WTC11 (cell line): ENCODE results near the gene MAGI2. TPM values are rescaled to one million over a fixed set of nuclear protein-coding genes. Genes with fewer than 3 reads are reported as not detected.

Experiments used
- ATAC-seq: fragments of 200-7000 bp; cut with Tn5 transposase; 2 replicates; pipeline ENCODE4 v1.10.0; 2021; ENCODE audit warnings: mild to moderate bottlenecking, moderate library complexity
- CTCF ChIA-PET: fragments of 300-600 bp; sonication (Branson Sonifier 250); formaldehyde crosslinking; loops from one replicate; lab custom pipeline; 2021; ENCODE audit warnings: antibody characterized with exemption; lab: Charles Lee
- POLR2A ChIA-PET: fragments of 350-600 bp; sonication (Branson Sonifier 250); formaldehyde crosslinking; loops from one replicate; lab custom pipeline; 2021; ENCODE audit warnings: antibody characterized with exemption; lab: Charles Lee
- DNase-seq: peaks from one replicate; pipeline ENCODE4 v3.0.0; 2021; ENCODE audit warnings: low spot score
- H3K27ac Mint-ChIP-seq: 2 replicates; pipeline ENCODE4 v1.8.0; 2021; ENCODE audit warnings: mixed read lengths
- H3K27me3 Mint-ChIP-seq: 2 replicates; pipeline ENCODE4 v1.8.0; 2021; ENCODE audit warnings: low read depth, mild to moderate bottlenecking, moderate library complexity, mixed read lengths
- H3K36me3 Mint-ChIP-seq: 2 replicates; pipeline ENCODE4 v1.8.0; 2021; ENCODE audit warnings: mixed read lengths
- H3K4me1 Mint-ChIP-seq: 2 replicates; pipeline ENCODE4 v1.8.0; 2022; ENCODE audit warnings: mixed read lengths
- H3K4me3 Mint-ChIP-seq: 2 replicates; pipeline ENCODE4 v1.8.0; 2021; ENCODE audit warnings: mild to moderate bottlenecking, moderate library complexity, mixed read lengths
- H3K9me3 Mint-ChIP-seq: 2 replicates; pipeline ENCODE4 v1.8.0; 2021; ENCODE audit warnings: mixed read lengths
- ATF1 ChIP-seq: sonication (generic); formaldehyde crosslinking; IDR thresholded peaks from 2 replicates; pipeline ENCODE4 v1.8.1; 2023; ENCODE audit warnings: mild to moderate bottlenecking, moderate library complexity, missing genetic modification reagents
- ESRRA ChIP-seq: sonication (generic); formaldehyde crosslinking; IDR thresholded peaks from 2 replicates; pipeline ENCODE4 v1.8.1; 2022; ENCODE audit warnings: mild to moderate bottlenecking, missing genetic modification reagents, borderline replicate concordance
- ETV6 ChIP-seq: sonication (generic); formaldehyde crosslinking; IDR thresholded peaks from 2 replicates; pipeline ENCODE4 v1.8.1; 2022; ENCODE audit warnings: mild to moderate bottlenecking, missing genetic modification reagents
- GABPB1 ChIP-seq: sonication (generic); formaldehyde crosslinking; IDR thresholded peaks from 2 replicates; pipeline ENCODE4 v1.8.1; 2023; ENCODE audit warnings: mild to moderate bottlenecking, missing genetic modification reagents
- JUN ChIP-seq: sonication (generic); formaldehyde crosslinking; IDR thresholded peaks from 2 replicates; pipeline ENCODE4 v1.8.0; 2023; ENCODE audit warnings: mild to moderate bottlenecking, missing genetic modification reagents
- NR3C1 ChIP-seq: sonication (generic); formaldehyde crosslinking; conservative IDR thresholded peaks from 2 replicates; pipeline ENCODE4 v1.8.1; 2023; ENCODE audit warnings: low read depth, mild to moderate bottlenecking, missing genetic modification reagents
- RELA ChIP-seq: sonication (generic); formaldehyde crosslinking; IDR thresholded peaks from 2 replicates; pipeline ENCODE4 v1.8.1; 2022; ENCODE audit warnings: missing genetic modification reagents, mild to moderate bottlenecking, borderline replicate concordance
- RORB ChIP-seq: fragments of 250-450 bp; sonication (Bioruptor Pico); IDR thresholded peaks from 2 replicates; pipeline ENCODE4 v1.9.0; 2021; ENCODE audit warnings: mild to moderate bottlenecking
- SP1 ChIP-seq: sonication (generic); formaldehyde crosslinking; conservative IDR thresholded peaks from 2 replicates; pipeline ENCODE4 v1.8.1; 2022; ENCODE audit warnings: missing genetic modification reagents
- TEAD4 ChIP-seq: sonication (generic); formaldehyde crosslinking; IDR thresholded peaks from 2 replicates; pipeline ENCODE4 v1.8.0; 2022; ENCODE audit warnings: mild to moderate bottlenecking, missing genetic modification reagents
- TP53 ChIP-seq: sonication (generic); formaldehyde crosslinking; IDR thresholded peaks from 2 replicates; pipeline ENCODE4 v1.8.1; 2023; ENCODE audit warnings: mild to moderate bottlenecking, missing genetic modification reagents
- ZNF232 ChIP-seq: sonication (generic); formaldehyde crosslinking; IDR thresholded peaks from 2 replicates; pipeline ENCODE4 v1.8.0; 2022; ENCODE audit warnings: mild to moderate bottlenecking, missing genetic modification reagents
- ZNF396 ChIP-seq: fragments of 250-450 bp; sonication (Bioruptor Pico); IDR thresholded peaks from 2 replicates; pipeline ENCODE4 v1.8.0; 2021; ENCODE audit warnings: mild to moderate bottlenecking, moderate library complexity, borderline replicate concordance
- ZNF423 ChIP-seq: fragments of 250-450 bp; sonication (Bioruptor Pico); IDR thresholded peaks from 2 replicates; pipeline ENCODE4 v2.1.2; 2022; ENCODE audit warnings: mild to moderate bottlenecking, moderate library complexity
- ZNF671 ChIP-seq: fragments of 250-450 bp; sonication (Bioruptor Pico); IDR thresholded peaks from 2 replicates; pipeline ENCODE4 v1.8.0; 2021; ENCODE audit warnings: mild to moderate bottlenecking
- total RNA-seq: library from RNA; stranded (reverse); gene quantifications from 3 replicates; pipeline ENCODE4 v1.2.3, GENCODE V29; 2021
- TF ChIP-seq, protein P1 (sequence below): sonication (generic); formaldehyde crosslinking; IDR thresholded peaks from 2 replicates; pipeline ENCODE4 v1.8.1; 2023; ENCODE audit warnings: mild to moderate bottlenecking, missing genetic modification reagents, moderate library complexity
- TF ChIP-seq, protein P2 (sequence below): sonication (generic); formaldehyde crosslinking; IDR thresholded peaks from 2 replicates; pipeline ENCODE4 v1.8.0; 2022; ENCODE audit warnings: mild to moderate bottlenecking, missing genetic modification reagents
- TF ChIP-seq, protein P3 (sequence below): sonication (generic); formaldehyde crosslinking; conservative IDR thresholded peaks from 2 replicates; pipeline ENCODE4 v1.8.1; 2023; ENCODE audit warnings: mild to moderate bottlenecking, low read depth, missing genetic modification reagents, moderate library complexity
- TF ChIP-seq, protein P4 (sequence below): sonication (generic); formaldehyde crosslinking; conservative IDR thresholded peaks from 2 replicates; pipeline ENCODE4 v1.8.1; 2022; ENCODE audit warnings: mild to moderate bottlenecking, missing genetic modification reagents

The MAGI2 gene
- total RNA-seq, 1 experiment from 2014 or later = 26.6 TPM

DNA sequence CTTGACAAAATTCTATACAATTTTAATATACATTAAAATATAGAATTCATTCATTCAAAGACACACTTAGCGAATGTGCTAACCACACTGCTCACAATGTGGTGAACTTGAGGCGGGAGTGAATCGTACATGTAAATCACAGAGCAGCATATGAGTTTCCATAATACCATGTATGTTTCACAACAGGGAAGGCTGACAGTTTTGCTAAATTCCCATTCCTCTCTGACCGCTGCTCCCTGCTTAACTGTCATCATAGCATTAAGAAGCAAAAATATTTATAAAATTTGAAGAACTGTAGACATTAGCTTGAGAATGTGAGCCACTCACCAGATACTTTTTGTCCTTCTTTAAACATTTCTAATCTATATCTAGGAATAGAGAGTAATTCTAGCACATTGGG lies 763.3 kb downstream of the MAGI2 start (continued):
- TF ChIP-seq, protein P1, sequence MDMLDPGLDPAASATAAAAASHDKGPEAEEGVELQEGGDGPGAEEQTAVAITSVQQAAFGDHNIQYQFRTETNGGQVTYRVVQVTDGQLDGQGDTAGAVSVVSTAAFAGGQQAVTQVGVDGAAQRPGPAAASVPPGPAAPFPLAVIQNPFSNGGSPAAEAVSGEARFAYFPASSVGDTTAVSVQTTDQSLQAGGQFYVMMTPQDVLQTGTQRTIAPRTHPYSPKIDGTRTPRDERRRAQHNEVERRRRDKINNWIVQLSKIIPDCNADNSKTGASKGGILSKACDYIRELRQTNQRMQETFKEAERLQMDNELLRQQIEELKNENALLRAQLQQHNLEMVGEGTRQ = no peak
- TF ChIP-seq, all 79 proteins: peak for 0

DNA sequence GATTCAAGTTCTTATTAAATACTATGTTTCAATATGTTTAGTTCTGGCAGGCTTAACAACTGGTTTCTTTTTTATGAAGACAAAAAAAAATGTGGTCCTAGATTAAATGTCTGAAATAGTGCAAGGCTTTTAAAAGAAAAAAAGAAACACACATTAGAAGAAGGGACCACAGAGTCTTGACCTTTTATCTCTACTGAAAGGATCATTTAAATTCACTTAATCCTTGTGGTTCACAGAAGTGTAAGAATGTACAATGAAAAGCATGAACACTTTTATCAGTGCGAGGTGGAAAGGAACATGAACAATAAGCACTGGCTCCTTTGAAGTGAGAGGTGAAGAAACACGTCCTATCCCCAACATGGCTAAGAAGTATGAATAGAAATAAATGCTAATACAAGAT lies 765.1 kb downstream of the MAGI2 start:
- POLR2A ChIA-PET = no interaction called here
- TF ChIP-seq, protein P2, sequence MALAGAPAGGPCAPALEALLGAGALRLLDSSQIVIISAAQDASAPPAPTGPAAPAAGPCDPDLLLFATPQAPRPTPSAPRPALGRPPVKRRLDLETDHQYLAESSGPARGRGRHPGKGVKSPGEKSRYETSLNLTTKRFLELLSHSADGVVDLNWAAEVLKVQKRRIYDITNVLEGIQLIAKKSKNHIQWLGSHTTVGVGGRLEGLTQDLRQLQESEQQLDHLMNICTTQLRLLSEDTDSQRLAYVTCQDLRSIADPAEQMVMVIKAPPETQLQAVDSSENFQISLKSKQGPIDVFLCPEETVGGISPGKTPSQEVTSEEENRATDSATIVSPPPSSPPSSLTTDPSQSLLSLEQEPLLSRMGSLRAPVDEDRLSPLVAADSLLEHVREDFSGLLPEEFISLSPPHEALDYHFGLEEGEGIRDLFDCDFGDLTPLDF = no peak
- TF ChIP-seq ZNF396 (CRISPR knock-in tag) (no peak), SP1 (CRISPR knock-in tag) (no peak), RELA (no peak), JUN (CRISPR knock-in tag) (no peak)
- TF ChIP-seq, protein P3, sequence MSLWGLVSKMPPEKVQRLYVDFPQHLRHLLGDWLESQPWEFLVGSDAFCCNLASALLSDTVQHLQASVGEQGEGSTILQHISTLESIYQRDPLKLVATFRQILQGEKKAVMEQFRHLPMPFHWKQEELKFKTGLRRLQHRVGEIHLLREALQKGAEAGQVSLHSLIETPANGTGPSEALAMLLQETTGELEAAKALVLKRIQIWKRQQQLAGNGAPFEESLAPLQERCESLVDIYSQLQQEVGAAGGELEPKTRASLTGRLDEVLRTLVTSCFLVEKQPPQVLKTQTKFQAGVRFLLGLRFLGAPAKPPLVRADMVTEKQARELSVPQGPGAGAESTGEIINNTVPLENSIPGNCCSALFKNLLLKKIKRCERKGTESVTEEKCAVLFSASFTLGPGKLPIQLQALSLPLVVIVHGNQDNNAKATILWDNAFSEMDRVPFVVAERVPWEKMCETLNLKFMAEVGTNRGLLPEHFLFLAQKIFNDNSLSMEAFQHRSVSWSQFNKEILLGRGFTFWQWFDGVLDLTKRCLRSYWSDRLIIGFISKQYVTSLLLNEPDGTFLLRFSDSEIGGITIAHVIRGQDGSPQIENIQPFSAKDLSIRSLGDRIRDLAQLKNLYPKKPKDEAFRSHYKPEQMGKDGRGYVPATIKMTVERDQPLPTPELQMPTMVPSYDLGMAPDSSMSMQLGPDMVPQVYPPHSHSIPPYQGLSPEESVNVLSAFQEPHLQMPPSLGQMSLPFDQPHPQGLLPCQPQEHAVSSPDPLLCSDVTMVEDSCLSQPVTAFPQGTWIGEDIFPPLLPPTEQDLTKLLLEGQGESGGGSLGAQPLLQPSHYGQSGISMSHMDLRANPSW (CRISPR knock-in tag) = no peak

DNA sequence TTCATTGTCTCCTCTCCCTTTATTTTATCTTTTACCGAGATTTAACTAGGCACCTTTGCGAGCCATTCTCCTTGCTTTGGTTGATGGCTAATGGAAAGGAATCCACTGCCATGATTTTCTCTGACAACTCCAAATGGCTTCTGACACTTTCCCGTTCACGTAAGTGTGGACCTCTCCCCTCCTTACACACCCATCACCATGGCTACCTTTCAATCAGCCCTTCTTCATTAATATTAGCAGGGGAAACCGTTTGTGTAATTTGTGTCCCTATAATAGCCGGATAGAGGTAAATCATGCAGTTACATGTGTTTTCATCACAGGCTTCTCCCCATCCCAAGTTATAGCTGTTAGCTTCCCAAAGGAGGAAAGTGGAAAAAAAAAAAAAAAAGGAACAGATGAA lies 767.3 kb downstream of the MAGI2 start:
- no peak for ATAC-seq
- TF ChIP-seq ZNF232 (CRISPR knock-in tag) (no peak), ESRRA (CRISPR knock-in tag) (no peak), JUN (CRISPR knock-in tag) (no peak)
- Mint-ChIP-seq H3K27ac (no peak overlapping the region), H3K4me1 (peaks cover 20% of the 10 kb centered on the region), H3K4me3 (no peak overlapping the region), H3K36me3 (no peaks in the 10 kb centered on the region), H3K9me3 (no peaks in the 10 kb centered on the region), H3K27me3 (no peaks in the 10 kb centered on the region)
- ChIA-PET CTCF (no interaction called here), POLR2A (interaction anchor here (0.7 kb wide), 1 partner anchor 9 kb away, joined by 3 read pairs; no protein-coding TSS in a partner anchor)
- DNase-seq = no peak

More for the DNA sequence above, 765.1 kb downstream of the MAGI2 start:
- H3K36me3 Mint-ChIP-seq = no peaks in the 10 kb centered on the region
- no peak for ATAC-seq
- CTCF ChIA-PET = interaction anchor here (0.7 kb wide), 1 partner anchor 91 kb away, joined by 4 read pairs; no protein-coding TSS in a partner anchor
- peaks cover 24% of the 10 kb centered on the region for H3K4me1 Mint-ChIP-seq
- H3K27ac Mint-ChIP-seq = no peak overlapping the region
- no peak for DNase-seq
- H3K9me3 Mint-ChIP-seq = no peaks in the 10 kb centered on the region
- no peaks in the 10 kb centered on the region for H3K27me3 Mint-ChIP-seq
- no peak overlapping the region for H3K4me3 Mint-ChIP-seq

DNA sequence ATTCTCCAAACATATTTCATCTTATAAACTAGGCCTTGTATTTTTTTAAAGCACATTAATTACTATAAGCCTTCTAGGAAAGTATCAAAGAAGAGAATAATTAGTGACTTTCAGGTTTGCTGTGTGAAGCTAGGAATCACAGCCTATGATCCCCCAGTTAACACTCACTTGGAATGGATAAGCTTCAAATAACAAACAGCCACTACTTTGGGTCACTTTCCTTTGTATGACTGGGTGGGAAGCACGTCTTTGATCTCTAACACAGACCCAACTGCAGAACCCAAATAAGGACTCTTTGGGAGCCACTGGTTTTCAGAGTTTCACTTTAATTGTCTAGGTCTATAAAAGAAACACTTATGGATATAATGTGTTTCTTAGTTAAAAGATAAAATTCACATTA lies 769.3 kb downstream of the MAGI2 start:
- Mint-ChIP-seq H3K27me3 (no peaks in the 10 kb centered on the region), H3K36me3 (no peaks in the 10 kb centered on the region), H3K9me3 (no peaks in the 10 kb centered on the region), H3K27ac (no peak overlapping the region), H3K4me1 (peaks cover 18% of the 10 kb centered on the region), H3K4me3 (no peak overlapping the region)
- TF ChIP-seq TEAD4 = no peak
- TF ChIP-seq, protein P4, sequence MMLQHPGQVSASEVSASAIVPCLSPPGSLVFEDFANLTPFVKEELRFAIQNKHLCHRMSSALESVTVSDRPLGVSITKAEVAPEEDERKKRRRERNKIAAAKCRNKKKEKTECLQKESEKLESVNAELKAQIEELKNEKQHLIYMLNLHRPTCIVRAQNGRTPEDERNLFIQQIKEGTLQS (CRISPR knock-in tag) = no peak
- TF ChIP-seq RORB = no peak
- no peak for TF ChIP-seq ZNF671 (CRISPR knock-in tag)
- no peak for TF ChIP-seq ZNF423
- TF ChIP-seq NR3C1 = no peak
- no peak for TF ChIP-seq TP53 (CRISPR knock-in tag)
- TF ChIP-seq ETV6 (CRISPR knock-in tag) = no peak
- no peak for TF ChIP-seq ATF1 (CRISPR knock-in tag)
- TF ChIP-seq GABPB1 (CRISPR knock-in tag) = no peak
- ChIA-PET POLR2A (no interaction called here), CTCF (no interaction called here)
- no peak for DNase-seq
- no peak for ATAC-seq
